ENCODE results near the gene SLC2A13. TPM values are rescaled to one million over a fixed set of nuclear protein-coding genes. Genes with fewer than 3 reads are reported as not detected.

Gene SLC2A13
- total and polyA plus RNA-seq, 8 donors, result 2.7 to 10.7 (median 6.8) TPM

GRCh38 chr12:40000884-40001283, 105.0 kb downstream of the SLC2A13 start:
- FAIRE-seq, result no peak
- ATAC-seq, result no peak
- Histone ChIP-seq H3K4me3 (no peak overlapping the region), H3K9me3 (no peaks in the 10 kb centered on the region), H3K27ac (no peak overlapping the region), H3K4me1 (peaks cover 4 to 8% (median 5%) of the 10 kb centered on the region in 3 donors), H3K27me3 (no peaks in the 10 kb centered on the region), H3K36me3 (no peaks in the 10 kb centered on the region)
- no peak for DNase-seq
- intact Hi-C loops (cut with DNase I), result loop anchor here in 1 of 3 donors (10.0 kb wide), 1 partner anchor 556 kb away; the partner anchor contains the start of gene KIF21A
- WGBS, 2 donors, result 97 to 98% methylated on average over 2 of the region's 2 CpGs
- no peak for TF ChIP-seq CTCF (IDR thresholded peaks at IDR 0.05)

- no peak overlapping the region for H3K4me3 ChIP-seq
- H3K27ac ChIP-seq, result no peak overlapping the region
- TF ChIP-seq CTCF (IDR thresholded peaks at IDR 0.05), result no peak
- no peaks in the 10 kb centered on the region for H3K9me3 ChIP-seq
- ATAC-seq, result no peak
- FAIRE-seq, result no peak
- no peaks in the 10 kb centered on the region for H3K27me3 ChIP-seq
- intact Hi-C loops (cut with DNase I), result loop anchor here in 2 of 3 donors (10.0 kb wide), 2 partner anchors 218 to 228 kb away; no protein-coding TSS in a partner anchor
- WGBS, 2 donors, result 89 to 91% methylated on average over 1 of the region's 1 CpG
- H3K36me3 ChIP-seq, result no peaks in the 10 kb centered on the region
- no peaks in the 10 kb centered on the region for H3K4me1 ChIP-seq
- no peak for DNase-seq
Observed at GRCh38 chr12:39993268-39993667, 112.6 kb downstream of the SLC2A13 start.

- intact Hi-C loops (cut with DNase I), result loop anchor here in 2 of 3 donors (10.0 kb wide), 2 partner anchors 216 to 226 kb away; no protein-coding TSS in a partner anchor
- no peak overlapping the region for H3K4me3 ChIP-seq
- ATAC-seq (peak; percentile 66 to 96 (median 92)), DNase-seq (peak; percentile 18 to 79 (median 43)), FAIRE-seq (no peak)
- H3K9me3 ChIP-seq, result no peaks in the 10 kb centered on the region
- H3K4me1 ChIP-seq, result no peaks in the 10 kb centered on the region
- peak; percentile 59 to 82 (median 73) for TF ChIP-seq CTCF (IDR thresholded peaks at IDR 0.05)
- no peak overlapping the region for H3K27ac ChIP-seq
- 31 to 48% methylated on average over 4 of the region's 4 CpGs for WGBS, 2 donors
- H3K36me3 ChIP-seq, result no peaks in the 10 kb centered on the region
- H3K27me3 ChIP-seq, result no peaks in the 10 kb centered on the region
Observed at GRCh38 chr12:39990122-39991101, 115.5 kb downstream of the SLC2A13 start.

GRCh38 chr12:39989501-39989900, 116.4 kb downstream of the SLC2A13 start:
- no peak for FAIRE-seq
- 94 to 95% methylated on average over 1 of the region's 1 CpG for WGBS, 2 donors
- no peak overlapping the region for H3K4me3 ChIP-seq
- no peak overlapping the region for H3K27ac ChIP-seq
- intact Hi-C loops (cut with DNase I), result no loop called here
- no peaks in the 10 kb centered on the region for H3K9me3 ChIP-seq
- no peak for TF ChIP-seq CTCF (IDR thresholded peaks at IDR 0.05)
- H3K27me3 ChIP-seq, result no peaks in the 10 kb centered on the region
- no peak for DNase-seq
- no peak for ATAC-seq
- no peaks in the 10 kb centered on the region for H3K36me3 ChIP-seq
- H3K4me1 ChIP-seq, result no peaks in the 10 kb centered on the region

Measured in pancreas (tissue), 10 donors.